SK-N-SH treated with all-trans-retinoic acid at 6 μM for 48 hours (cell line): ENCODE data around the gene MELK.

ENCODE experiments used
- ATAC-seq: fragments of 200-7000 bp; cut with Tn5 transposase; 3 replicates; pipeline ENCODE4 v1.9.1; 2020; ENCODE audit warnings: mild to moderate bottlenecking, moderate library complexity
- ARNTL ChIP-seq: fragments of 450-650 bp; formaldehyde crosslinking; IDR thresholded peaks from 2 replicates; pipeline ENCODE4 v1.5.0; 2020; ENCODE audit warnings: low read depth, mild to moderate bottlenecking, moderate library complexity, borderline replicate concordance
- BACH2 ChIP-seq: fragments of 250-450 bp; sonication (Bioruptor Pico); IDR thresholded peaks from 2 replicates; pipeline ENCODE4 v1.9.0; 2021; ENCODE audit warnings: mild to moderate bottlenecking, borderline replicate concordance
- CSDC2 ChIP-seq: fragments of 250-450 bp; sonication (Bioruptor Pico); IDR thresholded peaks from 2 replicates; pipeline ENCODE4 v1.5.0; 2020; ENCODE audit warnings: mild to moderate bottlenecking, moderate library complexity
- ESRRG ChIP-seq: fragments of 250-450 bp; sonication (Bioruptor Pico); IDR thresholded peaks from 2 replicates; pipeline ENCODE4 v1.6.1; 2021; ENCODE audit warnings: mild to moderate bottlenecking
- GLIS3 ChIP-seq: fragments of 250-450 bp; sonication (Bioruptor Pico); IDR thresholded peaks from 2 replicates; pipeline ENCODE4 v1.5.0; 2020; ENCODE audit warnings: mild to moderate bottlenecking, moderate library complexity
- ISL1 ChIP-seq: fragments of 250-450 bp; sonication (Bioruptor Pico); IDR thresholded peaks from 2 replicates; pipeline ENCODE4 v2.1.2; 2022; ENCODE audit warnings: mild to moderate bottlenecking, moderate library complexity
- OSR1 ChIP-seq: fragments of 250-450 bp; sonication (Bioruptor Pico); IDR thresholded peaks from 2 replicates; pipeline ENCODE4 v1.8.0; 2022; ENCODE audit warnings: moderate library complexity, mild to moderate bottlenecking, inconsistent platforms
- PPARA ChIP-seq: fragments of 250-450 bp; sonication (Bioruptor Pico); IDR thresholded peaks from 2 replicates; pipeline ENCODE4 v1.5.0; 2020; ENCODE audit warnings: mild to moderate bottlenecking, borderline replicate concordance
- RARB ChIP-seq: fragments of 250-450 bp; sonication (Bioruptor Pico); IDR thresholded peaks from 2 replicates; pipeline ENCODE4 v1.8.0; 2021; ENCODE audit warnings: mild to moderate bottlenecking, moderate library complexity
- SNAI2 ChIP-seq: fragments of 250-450 bp; sonication (Bioruptor Pico); IDR thresholded peaks from 2 replicates; pipeline ENCODE4 v1.5.0; 2020; ENCODE audit warnings: mild to moderate bottlenecking, moderate library complexity
- ZC3H10 ChIP-seq: fragments of 250-450 bp; sonication (Bioruptor Pico); IDR thresholded peaks from 2 replicates; pipeline ENCODE4 v1.5.1; 2021; ENCODE audit warnings: mild to moderate bottlenecking, moderate library complexity
- ZFP3 ChIP-seq: fragments of 250-450 bp; sonication (Bioruptor Pico); IDR thresholded peaks from 2 replicates; pipeline ENCODE4 v1.5.0; 2020; ENCODE audit warnings: mild to moderate bottlenecking, moderate library complexity
- ZFP30 ChIP-seq: fragments of 450-650 bp; formaldehyde crosslinking; IDR thresholded peaks from 2 replicates; pipeline ENCODE4 v1.5.0; 2022; ENCODE audit warnings: mild to moderate bottlenecking, moderate library complexity
- ZNF565 ChIP-seq: fragments of 450-650 bp; formaldehyde crosslinking; conservative IDR thresholded peaks from 2 replicates; pipeline ENCODE4 v1.5.0; 2020; ENCODE audit warnings: low read depth, mild to moderate bottlenecking, moderate library complexity
- ZNF70 ChIP-seq: fragments of 450-650 bp; formaldehyde crosslinking; IDR thresholded peaks from 2 replicates; pipeline ENCODE4 v1.5.0; 2020; ENCODE audit warnings: mild to moderate bottlenecking, moderate library complexity
- ZNF8 ChIP-seq: fragments of 450-650 bp; formaldehyde crosslinking; IDR thresholded peaks from 2 replicates; pipeline ENCODE4 v1.5.0; 2020; ENCODE audit warnings: mild to moderate bottlenecking, moderate library complexity
- TF ChIP-seq, protein P1 (sequence below): fragments of 250-450 bp; sonication (Bioruptor Pico); IDR thresholded peaks from 2 replicates; pipeline ENCODE4 v1.5.0; 2020; ENCODE audit warnings: mild to moderate bottlenecking, moderate library complexity
- TF ChIP-seq, protein P2 (sequence below): fragments of 250-450 bp; sonication (Bioruptor Pico); IDR thresholded peaks from 2 replicates; pipeline ENCODE4 v1.5.1; 2021; ENCODE audit warnings: mild to moderate bottlenecking, moderate library complexity
- TF ChIP-seq, protein P3 (sequence below): fragments of 250-450 bp; sonication (Bioruptor Pico); IDR thresholded peaks from 2 replicates; pipeline ENCODE4 v1.5.1; 2020; ENCODE audit warnings: low read depth, mild to moderate bottlenecking, moderate library complexity
- TF ChIP-seq, protein P4 (sequence below): fragments of 250-450 bp; sonication (Bioruptor Pico); IDR thresholded peaks from 2 replicates; pipeline ENCODE4 v1.8.0; 2020; ENCODE audit warnings: mild to moderate bottlenecking, moderate library complexity, borderline replicate concordance
- TF ChIP-seq, protein P5 (sequence below): fragments of 250-450 bp; sonication (Bioruptor Pico); IDR thresholded peaks from 2 replicates; pipeline ENCODE4 v1.8.0; 2021; ENCODE audit warnings: low read depth, mild to moderate bottlenecking, moderate library complexity, borderline replicate concordance

Gene MELK

DNA sequence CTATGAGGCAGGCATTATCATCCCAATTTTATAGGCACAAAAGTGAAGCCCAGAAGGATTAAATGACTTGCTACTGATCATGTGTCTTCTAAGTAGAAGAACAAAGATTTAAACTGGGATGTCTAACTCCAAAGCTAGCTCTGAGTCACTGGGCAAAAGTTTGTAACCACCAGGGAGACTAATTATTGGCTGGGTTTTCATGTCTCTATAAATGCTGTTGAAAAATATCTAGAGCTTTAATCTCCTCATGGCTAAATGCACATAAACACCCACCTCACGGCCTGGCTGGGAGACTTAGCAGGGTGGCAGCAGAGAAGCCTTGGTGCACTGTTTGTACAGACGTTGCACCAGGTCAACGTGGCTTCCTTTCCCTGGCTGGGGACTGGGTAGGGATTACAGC, 144.6 kb downstream of the MELK start:
- ATAC-seq = no peak
- TF ChIP-seq CSDC2 (CRISPR knock-in tag) (no peak), ISL1 (CRISPR knock-in tag) (no peak), BACH2 (CRISPR knock-in tag) (no peak)

DNA sequence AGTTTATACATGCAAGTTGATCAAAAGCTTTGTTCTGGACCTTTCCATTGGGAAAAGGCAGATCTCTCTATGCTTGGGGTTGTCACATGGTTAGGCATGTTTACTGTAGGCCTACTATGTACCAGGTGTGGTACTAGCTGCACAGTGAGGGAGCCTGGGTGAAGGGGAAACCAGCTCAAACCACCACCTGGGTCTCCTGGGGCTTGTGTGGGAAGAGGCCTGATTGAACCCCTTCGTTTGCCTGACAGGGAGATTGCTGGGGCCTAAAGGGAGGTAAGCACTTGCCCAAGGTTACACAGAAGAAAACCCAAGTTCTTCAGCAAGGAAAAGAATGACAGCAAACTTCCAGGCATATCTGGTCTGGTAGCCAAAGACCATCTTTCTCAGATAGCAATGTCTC, 145.9 kb downstream of the MELK start:
- no peak for ATAC-seq

DNA sequence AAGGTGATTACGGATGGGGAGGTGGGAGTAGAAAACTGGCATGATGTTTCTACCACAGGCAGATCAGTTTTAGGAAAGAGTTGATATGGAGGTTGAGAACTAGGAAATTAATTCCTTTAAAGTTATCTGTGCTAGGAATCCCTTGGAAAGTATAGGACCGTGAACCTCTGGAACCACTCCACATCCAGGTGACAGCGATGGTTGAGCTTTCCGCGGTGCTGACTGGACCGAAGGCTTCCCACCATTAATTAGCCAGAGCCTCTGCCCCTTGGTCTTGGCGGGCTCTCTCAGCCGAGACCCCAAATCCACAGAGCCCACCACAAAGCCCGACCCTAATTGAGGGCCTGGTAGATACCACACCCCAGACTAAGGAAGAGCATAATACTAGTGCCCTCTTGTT, 147.3 kb downstream of the MELK start:
- TF ChIP-seq ESRRG (CRISPR knock-in tag) (no peak), ARNTL (no peak), ISL1 (CRISPR knock-in tag) (no peak), ZFP3 (no peak)
- TF ChIP-seq, protein P1, sequence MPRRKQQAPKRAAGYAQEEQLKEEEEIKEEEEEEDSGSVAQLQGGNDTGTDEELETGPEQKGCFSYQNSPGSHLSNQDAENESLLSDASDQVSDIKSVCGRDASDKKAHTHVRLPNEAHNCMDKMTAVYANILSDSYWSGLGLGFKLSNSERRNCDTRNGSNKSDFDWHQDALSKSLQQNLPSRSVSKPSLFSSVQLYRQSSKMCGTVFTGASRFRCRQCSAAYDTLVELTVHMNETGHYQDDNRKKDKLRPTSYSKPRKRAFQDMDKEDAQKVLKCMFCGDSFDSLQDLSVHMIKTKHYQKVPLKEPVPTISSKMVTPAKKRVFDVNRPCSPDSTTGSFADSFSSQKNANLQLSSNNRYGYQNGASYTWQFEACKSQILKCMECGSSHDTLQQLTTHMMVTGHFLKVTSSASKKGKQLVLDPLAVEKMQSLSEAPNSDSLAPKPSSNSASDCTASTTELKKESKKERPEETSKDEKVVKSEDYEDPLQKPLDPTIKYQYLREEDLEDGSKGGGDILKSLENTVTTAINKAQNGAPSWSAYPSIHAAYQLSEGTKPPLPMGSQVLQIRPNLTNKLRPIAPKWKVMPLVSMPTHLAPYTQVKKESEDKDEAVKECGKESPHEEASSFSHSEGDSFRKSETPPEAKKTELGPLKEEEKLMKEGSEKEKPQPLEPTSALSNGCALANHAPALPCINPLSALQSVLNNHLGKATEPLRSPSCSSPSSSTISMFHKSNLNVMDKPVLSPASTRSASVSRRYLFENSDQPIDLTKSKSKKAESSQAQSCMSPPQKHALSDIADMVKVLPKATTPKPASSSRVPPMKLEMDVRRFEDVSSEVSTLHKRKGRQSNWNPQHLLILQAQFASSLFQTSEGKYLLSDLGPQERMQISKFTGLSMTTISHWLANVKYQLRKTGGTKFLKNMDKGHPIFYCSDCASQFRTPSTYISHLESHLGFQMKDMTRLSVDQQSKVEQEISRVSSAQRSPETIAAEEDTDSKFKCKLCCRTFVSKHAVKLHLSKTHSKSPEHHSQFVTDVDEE = no peak
- ATAC-seq = no peak

More for the DNA sequence above, 145.9 kb downstream of the MELK start:
- no peak for TF ChIP-seq SNAI2 (CRISPR knock-in tag)
- TF ChIP-seq BACH2 (CRISPR knock-in tag) = no peak
- TF ChIP-seq RARB (CRISPR knock-in tag) = no peak
- TF ChIP-seq PPARA (CRISPR knock-in tag) = no peak
- TF ChIP-seq, protein P1 = no peak
- TF ChIP-seq ZFP3 = no peak
- no peak for TF ChIP-seq ZC3H10
- TF ChIP-seq, protein P2, sequence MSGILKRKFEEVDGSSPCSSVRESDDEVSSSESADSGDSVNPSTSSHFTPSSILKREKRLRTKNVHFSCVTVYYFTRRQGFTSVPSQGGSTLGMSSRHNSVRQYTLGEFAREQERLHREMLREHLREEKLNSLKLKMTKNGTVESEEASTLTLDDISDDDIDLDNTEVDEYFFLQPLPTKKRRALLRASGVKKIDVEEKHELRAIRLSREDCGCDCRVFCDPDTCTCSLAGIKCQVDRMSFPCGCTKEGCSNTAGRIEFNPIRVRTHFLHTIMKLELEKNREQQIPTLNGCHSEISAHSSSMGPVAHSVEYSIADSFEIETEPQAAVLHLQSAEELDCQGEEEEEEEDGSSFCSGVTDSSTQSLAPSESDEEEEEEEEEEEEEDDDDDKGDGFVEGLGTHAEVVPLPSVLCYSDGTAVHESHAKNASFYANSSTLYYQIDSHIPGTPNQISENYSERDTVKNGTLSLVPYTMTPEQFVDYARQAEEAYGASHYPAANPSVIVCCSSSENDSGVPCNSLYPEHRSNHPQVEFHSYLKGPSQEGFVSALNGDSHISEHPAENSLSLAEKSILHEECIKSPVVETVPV (CRISPR knock-in tag) = no peak
- no peak for TF ChIP-seq ZFP30 (CRISPR knock-in tag)
- TF ChIP-seq CSDC2 (CRISPR knock-in tag) = no peak
- TF ChIP-seq ARNTL = no peak
- TF ChIP-seq, protein P3, sequence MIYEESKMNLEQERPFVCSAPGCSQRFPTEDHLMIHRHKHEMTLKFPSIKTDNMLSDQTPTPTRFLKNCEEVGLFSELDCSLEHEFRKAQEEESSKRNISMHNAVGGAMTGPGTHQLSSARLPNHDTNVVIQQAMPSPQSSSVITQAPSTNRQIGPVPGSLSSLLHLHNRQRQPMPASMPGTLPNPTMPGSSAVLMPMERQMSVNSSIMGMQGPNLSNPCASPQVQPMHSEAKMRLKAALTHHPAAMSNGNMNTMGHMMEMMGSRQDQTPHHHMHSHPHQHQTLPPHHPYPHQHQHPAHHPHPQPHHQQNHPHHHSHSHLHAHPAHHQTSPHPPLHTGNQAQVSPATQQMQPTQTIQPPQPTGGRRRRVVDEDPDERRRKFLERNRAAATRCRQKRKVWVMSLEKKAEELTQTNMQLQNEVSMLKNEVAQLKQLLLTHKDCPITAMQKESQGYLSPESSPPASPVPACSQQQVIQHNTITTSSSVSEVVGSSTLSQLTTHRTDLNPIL (CRISPR knock-in tag) = no peak

DNA sequence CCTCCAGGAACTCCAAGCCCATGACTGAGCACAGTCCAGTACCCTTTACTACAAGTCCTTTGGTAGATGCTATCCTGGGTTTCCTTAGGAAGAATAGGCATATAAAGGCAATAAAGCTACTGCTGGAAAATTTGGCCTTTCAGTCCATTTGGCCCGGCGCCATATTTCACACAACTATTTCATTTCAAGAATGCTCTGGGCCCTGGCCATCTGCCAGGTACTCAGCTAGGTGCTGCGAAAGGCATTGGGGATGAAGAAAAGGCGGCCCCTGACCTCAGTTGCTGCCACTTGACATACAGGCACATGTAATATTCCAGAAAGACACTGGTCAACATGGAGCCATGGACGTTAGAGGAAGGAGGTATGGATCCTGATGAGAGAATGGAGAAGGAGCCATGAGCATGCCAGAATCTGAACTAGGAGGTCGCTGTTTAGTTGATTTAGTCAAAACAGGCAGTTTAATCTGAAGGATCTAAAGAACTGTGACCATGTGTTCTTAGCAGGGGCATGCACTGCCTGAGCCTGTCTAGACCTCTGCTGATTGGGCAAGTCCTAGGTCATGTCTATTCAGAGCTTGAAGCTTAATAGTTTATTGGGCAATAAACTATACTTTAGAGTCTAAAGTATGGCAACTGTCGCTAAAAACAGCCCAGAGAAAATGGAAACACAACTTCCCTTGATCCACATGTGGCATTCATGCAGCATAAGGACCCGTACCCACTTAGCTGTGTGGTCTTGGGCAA, 149.3 kb downstream of the MELK start:
- no peak for ATAC-seq
- no peak for TF ChIP-seq ZNF8 (CRISPR knock-in tag)
- TF ChIP-seq GLIS3 (CRISPR knock-in tag) = no peak
- TF ChIP-seq, protein P4, sequence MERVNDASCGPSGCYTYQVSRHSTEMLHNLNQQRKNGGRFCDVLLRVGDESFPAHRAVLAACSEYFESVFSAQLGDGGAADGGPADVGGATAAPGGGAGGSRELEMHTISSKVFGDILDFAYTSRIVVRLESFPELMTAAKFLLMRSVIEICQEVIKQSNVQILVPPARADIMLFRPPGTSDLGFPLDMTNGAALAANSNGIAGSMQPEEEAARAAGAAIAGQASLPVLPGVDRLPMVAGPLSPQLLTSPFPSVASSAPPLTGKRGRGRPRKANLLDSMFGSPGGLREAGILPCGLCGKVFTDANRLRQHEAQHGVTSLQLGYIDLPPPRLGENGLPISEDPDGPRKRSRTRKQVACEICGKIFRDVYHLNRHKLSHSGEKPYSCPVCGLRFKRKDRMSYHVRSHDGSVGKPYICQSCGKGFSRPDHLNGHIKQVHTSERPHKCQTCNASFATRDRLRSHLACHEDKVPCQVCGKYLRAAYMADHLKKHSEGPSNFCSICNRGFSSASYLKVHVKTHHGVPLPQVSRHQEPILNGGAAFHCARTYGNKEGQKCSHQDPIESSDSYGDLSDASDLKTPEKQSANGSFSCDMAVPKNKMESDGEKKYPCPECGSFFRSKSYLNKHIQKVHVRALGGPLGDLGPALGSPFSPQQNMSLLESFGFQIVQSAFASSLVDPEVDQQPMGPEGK (CRISPR knock-in tag) = no peak
- TF ChIP-seq BACH2 (CRISPR knock-in tag) = no peak
- no peak for TF ChIP-seq ZNF565 (CRISPR knock-in tag)
- TF ChIP-seq ISL1 (CRISPR knock-in tag) = no peak
- TF ChIP-seq OSR1 (CRISPR knock-in tag) = no peak
- TF ChIP-seq ZC3H10 = no peak
- TF ChIP-seq ZNF70 (CRISPR knock-in tag) = no peak
- TF ChIP-seq, protein P3 (CRISPR knock-in tag) = no peak
- TF ChIP-seq, protein P5, sequence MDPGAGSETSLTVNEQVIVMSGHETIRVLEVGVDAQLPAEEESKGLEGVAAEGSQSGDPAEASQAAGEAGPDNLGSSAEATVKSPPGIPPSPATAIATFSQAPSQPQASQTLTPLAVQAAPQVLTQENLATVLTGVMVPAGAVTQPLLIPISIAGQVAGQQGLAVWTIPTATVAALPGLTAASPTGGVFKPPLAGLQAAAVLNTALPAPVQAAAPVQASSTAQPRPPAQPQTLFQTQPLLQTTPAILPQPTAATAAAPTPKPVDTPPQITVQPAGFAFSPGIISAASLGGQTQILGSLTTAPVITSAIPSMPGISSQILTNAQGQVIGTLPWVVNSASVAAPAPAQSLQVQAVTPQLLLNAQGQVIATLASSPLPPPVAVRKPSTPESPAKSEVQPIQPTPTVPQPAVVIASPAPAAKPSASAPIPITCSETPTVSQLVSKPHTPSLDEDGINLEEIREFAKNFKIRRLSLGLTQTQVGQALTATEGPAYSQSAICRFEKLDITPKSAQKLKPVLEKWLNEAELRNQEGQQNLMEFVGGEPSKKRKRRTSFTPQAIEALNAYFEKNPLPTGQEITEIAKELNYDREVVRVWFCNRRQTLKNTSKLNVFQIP (CRISPR knock-in tag) = no peak
- TF ChIP-seq CSDC2 (CRISPR knock-in tag) = no peak
- TF ChIP-seq, all 23 proteins: peak for 0
